GM18870 (cell line): ENCODE data around the gene LRRC10B.

ENCODE experiments used
- ATAC-seq: cut with Tn5 transposase; IDR thresholded peaks from one replicate; pipeline ENCODE4 v1.9.1; 2021; ENCODE audit warnings: moderate library complexity; ENCODE audit not compliant: unreplicated experiment

The LRRC10B gene

DNA sequence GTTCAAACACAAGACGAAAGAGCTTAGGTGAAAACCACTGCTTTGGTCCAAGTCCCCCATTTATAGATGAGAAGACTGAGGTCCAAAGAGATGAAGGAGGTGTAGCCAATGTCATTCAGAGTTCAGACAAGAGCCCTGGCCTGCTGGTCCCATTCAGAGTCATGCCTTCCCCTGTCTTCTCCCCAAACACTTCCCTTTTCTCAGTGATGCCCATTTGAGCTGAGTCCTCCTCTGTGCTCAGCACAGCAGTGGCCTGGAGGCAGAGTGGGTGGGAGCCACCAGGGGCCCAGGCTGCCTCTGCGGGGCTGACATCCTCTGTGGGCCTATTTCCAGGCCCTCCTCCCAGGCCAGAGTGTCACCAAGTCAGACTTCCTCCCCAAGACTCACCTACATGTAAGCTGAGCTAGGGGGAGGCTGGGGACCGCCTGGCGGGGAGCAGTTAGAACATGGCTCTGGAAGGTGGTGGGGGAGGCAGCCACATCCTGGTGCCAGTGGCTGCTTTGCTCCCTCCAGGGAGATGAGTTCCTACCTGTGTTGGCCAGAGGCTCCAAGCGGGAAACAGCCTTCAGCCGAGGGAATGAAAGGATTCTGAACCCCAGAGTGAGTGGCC lies 22.4 kb upstream of the LRRC10B start:
- ATAC-seq = no peak

DNA sequence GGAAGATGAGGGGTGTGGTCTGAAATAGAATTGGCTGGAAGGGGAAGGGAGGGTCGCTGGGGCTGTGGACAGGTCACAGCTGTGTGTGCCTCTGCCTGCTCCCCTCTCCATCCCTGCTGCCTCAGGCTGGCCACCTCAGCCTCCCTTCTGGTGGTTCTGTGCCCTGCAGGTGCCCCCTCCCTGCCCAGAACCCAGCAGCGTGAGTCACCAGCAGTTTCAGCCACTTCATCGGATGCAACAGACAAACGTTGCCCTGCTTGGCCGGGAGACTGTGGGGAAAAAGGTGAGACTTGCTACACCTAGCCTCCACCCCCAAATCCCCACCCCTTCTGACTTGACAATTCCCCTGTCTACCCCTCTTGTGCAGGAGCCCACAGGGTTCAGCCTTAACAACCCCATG lies 21.8 kb upstream of the LRRC10B start:
- no peak for ATAC-seq

GRCh38 chr11:61487342-61488025 lies 21.1 kb upstream of the LRRC10B start:
- no peak for ATAC-seq

DNA sequence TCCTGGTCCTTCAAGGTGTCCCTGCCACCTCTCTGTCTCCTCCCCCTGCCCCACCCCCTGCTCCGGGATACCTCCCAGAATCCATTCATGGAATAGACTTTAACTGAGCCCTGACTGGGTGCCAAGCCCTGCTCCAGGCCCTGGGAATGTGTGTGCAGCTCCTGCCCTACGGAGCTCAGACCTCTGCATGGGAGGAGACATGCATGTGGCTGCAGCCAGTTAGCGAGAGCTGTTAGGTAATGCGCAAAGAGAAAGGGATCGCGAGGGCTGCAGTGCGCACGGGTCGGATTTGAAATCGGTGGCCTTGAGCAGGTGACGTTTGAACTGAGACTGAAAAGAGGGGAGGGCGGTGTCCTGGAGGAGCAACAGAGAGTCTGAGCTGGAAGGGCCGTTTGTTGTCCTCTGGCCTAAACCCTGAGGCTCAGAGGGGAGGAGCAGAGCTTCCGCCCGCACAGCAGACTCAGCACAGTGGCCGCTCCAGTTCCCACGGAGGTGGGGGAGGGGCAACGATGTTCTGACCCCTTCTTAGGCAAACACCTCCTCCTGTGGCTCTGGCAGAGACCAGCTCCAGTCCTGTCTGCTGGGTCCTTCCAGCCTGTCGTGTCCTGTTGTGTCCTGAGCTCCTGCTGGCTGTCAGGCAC lies 19.8 kb upstream of the LRRC10B start:
- no peak for ATAC-seq

DNA sequence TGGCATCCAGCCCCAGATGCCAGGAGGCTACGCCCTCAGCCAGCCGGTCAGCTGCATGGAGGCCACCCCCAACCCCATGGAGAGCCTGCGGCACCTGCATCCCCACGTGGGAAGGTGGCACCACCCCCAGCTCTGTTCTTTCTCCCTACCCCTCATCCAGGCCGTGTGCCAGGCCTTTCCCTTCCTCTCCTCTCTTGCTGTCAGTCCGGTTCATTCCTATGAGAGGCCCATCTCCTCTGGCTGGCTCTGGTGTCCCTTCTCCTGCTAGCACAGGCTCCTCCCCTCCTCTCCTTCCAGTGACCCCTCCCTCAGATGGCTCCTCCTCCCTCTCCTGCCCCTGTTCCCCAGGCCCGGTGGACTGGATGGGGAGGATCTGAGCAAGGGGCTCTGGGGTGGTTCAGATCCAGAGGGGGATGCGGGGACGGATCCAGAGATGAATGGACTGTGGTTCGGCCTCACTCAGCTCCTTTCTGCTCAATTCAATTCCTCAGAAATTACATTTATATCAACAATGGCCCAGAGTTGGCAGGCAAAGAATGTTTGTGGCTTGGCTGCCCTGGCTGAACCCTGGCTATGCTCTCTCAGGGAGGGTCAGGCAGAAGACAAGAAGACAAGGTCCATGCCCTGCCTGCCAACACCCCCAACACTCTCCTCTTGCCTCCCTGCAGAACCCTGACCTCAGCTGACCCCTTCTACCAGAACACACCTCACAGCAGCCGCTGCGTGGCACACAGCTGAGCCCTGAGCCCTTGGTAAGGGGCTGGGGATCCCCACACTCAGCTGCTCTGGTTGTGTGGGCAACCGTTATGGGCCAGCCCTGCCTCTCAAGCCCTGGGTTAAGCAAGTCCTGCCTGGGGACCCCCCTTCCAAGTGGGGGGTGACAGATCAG lies 18.5 kb upstream of the LRRC10B start:
- ATAC-seq = no peak

DNA sequence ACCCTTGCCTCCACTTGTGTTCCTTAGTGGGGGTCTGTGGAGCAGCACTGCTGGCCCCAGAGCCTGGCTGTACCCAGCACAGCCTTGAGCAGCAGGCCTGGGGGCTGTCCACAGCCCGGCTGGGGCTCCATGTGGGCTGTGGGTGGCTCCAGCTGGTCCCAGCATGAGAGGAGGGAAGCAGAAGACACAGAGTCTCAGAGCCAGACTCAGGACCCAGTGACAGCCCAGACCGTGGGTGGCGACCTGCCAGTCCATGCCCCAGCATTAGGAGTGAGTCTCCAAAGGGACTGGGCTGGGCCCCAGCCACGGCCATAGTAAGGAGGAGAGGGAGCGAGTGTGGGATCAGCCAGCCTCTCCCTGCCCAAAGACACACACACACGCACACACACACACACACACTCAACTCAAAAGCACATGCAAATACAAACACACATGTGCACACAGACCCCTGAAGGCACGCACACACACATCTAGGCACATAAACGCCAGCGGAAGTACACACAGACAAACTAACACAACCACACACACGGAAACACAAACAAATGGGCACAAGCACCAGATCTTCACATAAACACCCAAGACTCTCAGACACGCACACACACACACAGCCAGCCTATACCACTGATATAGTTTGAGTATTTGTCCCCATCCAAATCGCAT lies 16.7 kb upstream of the LRRC10B start:
- ATAC-seq = no peak

DNA sequence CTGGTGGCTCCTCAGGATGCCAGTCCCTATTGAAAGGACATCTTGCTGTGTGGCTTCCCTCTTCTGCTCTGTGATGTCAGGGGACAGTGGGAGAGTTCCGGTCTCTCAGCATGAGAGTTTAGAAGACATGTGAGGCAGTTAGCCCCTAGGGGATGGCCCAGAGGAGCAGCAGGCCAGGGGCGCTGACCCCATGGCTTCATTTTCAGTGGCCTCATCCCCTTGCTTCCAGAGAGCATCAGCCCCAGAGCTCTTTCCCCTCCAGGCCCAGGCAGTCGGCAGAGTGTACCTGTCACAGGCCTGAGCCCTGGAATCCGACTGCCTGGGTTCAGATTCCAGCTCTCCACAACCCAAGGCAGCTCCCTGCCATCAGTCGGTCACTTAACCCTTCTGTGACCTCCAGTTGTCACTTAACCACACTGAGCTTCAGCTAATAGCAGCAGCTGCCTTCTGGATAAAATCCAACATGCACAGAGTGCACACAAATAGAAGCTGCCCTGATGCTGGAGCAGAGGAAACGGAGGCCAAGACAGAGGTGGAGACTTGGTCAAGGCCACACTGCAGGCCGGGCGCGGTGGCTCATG lies 14.1 kb upstream of the LRRC10B start:
- ATAC-seq = no peak

GRCh38 chr11:61495801-61496601 lies 12.5 kb upstream of the LRRC10B start:
- no peak for ATAC-seq

DNA sequence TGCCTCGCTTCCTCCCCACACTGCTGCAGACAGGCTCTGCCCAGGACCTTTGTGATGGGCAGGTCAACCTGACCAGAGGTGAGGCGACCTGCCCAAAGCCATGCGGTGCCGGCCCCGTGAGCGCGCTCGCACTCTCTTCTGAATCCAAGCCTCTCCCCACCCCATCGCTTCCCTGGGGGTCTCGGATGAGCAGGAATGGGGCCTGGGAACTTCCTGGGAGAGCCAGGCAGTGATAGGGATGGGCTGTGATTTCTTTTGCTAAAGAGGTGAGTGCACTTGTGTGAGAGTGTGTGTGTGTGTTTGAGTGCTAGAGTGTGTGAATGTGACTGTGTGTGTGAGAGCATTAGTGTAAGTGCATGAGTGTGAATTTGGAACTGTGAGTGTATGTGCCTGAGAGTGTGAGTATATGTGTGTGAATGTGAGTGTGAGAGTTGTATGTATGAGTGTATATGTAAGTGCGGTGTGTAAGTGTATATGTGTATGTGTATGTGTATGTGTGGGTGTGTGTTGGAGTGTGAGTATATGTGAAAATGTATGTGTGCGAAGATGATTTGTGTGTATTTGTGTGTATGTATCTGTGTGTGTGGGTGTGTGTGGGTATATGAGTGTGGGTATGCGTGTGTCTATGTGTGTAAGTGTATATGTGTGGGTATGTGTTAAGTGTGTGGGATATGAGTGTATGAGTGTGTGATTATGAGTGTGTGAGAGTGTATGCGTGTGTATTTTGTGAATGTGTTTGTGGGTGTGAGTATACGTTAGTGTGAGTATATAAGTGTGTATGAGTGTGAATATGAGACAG lies 11.7 kb upstream of the LRRC10B start:
- no peak for ATAC-seq

- ATAC-seq = no peak
These were observed 11.1 kb upstream of the LRRC10B start for GRCh38 chr11:61497473-61497872.

DNA sequence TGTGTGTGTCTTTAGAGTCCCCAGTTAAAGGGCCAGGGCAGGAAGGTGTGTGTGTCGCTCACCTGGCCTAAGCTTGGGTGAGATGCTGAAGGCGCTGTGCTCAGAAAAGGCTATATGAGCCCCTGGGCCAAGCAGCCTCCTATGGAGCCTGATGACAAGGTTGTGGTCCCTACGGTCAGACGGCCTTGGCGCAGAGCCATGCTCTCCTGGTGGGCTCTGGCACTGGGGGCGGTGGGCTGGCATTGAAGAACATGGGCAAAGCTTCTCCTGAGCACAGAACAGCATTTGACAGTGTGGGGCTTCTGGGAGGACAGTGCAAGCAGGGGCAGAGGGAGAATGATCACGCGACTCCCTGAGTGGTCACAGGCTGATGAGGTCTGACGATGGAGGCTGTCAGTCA lies 10.7 kb upstream of the LRRC10B start:
- no peak for ATAC-seq

- no peak for ATAC-seq
These were observed 9.7 kb upstream of the LRRC10B start for GRCh38 chr11:61498767-61499341.

GRCh38 chr11:61499816-61500491 lies 8.6 kb upstream of the LRRC10B start:
- no peak for ATAC-seq

- no peak for ATAC-seq
These were observed 6.0 kb upstream of the LRRC10B start for GRCh38 chr11:61502522-61502921.

- ATAC-seq = no peak
These were observed 5.3 kb upstream of the LRRC10B start for GRCh38 chr11:61503135-61503770.

DNA sequence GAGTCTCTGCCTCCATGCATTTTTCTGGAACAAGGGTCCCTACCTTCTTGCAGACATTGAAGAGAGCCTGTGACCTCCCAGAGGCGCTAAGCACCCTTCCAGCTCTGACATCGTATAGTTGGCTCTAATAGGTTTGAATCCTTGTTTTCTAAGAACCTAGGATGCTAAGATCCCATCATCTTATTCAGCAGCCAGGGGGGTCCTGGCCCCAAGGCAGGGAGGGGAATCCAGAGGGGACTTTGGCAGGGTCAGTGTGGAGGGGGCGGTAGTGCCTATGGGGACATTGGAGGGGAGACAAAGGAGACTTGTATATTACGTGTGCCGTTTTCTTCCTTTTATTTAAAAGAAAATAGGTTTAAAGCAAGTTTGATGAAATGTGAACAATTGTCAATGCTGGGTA lies 3.4 kb upstream of the LRRC10B start:
- no peak for ATAC-seq

DNA sequence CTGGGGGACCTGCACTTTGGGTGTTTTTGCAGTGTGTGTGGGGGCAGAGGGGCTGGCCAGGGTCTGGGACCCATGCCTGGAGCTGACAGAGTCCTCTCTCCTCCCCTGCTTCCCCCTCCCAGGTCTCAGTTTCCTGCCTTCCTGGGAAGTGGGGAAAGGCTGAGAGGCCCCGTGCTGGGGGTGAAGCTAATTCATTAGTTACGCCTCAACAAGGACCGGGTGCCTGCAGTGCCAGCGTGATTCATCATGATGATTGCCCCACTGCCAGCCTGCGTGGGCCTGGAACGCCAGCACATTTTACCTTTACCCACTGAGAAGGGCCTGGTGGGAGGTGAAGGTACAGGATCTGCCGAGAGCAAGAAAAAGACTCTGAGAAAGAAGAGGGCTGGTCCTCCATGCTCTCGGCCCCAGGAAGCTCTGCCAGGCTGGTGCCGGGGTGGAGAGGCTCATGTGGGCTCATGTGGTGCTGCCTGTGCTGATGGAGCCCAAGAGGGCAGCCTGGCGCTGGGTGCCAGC lies 2.9 kb upstream of the LRRC10B start:
- ATAC-seq = no peak
